ENCODE measurements around the gene MANF.

The MANF gene

DNA sequence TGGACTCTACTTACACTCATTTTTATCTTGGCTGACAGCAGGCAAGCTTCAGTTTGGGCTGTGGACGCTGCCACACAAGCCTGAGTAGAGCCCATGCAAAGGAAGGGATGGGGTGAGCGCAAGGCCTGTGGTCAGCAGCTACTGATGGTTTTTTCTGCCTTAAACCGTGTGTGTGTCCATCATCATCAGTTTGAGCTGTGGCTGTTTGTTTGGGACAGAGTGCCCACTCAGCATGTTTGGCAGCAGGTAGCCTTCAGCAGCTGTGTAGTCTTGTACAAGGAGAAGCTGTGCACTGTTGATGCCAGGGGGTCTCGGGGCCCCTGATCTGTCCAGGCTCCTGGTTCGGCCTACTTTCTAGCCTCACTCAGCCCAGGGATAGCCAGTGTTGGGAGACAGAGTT lies 9.4 kb downstream of the MANF start:
- H3K4me3 ChIP-seq (ENCODE audit: low read depth, low read length), result no peak overlapping the region
- TF ChIP-seq, protein P1, sequence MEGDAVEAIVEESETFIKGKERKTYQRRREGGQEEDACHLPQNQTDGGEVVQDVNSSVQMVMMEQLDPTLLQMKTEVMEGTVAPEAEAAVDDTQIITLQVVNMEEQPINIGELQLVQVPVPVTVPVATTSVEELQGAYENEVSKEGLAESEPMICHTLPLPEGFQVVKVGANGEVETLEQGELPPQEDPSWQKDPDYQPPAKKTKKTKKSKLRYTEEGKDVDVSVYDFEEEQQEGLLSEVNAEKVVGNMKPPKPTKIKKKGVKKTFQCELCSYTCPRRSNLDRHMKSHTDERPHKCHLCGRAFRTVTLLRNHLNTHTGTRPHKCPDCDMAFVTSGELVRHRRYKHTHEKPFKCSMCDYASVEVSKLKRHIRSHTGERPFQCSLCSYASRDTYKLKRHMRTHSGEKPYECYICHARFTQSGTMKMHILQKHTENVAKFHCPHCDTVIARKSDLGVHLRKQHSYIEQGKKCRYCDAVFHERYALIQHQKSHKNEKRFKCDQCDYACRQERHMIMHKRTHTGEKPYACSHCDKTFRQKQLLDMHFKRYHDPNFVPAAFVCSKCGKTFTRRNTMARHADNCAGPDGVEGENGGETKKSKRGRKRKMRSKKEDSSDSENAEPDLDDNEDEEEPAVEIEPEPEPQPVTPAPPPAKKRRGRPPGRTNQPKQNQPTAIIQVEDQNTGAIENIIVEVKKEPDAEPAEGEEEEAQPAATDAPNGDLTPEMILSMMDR (IDR thresholded peaks at IDR 0.05; ENCODE audit: low read depth, low read length), result no peak

DNA sequence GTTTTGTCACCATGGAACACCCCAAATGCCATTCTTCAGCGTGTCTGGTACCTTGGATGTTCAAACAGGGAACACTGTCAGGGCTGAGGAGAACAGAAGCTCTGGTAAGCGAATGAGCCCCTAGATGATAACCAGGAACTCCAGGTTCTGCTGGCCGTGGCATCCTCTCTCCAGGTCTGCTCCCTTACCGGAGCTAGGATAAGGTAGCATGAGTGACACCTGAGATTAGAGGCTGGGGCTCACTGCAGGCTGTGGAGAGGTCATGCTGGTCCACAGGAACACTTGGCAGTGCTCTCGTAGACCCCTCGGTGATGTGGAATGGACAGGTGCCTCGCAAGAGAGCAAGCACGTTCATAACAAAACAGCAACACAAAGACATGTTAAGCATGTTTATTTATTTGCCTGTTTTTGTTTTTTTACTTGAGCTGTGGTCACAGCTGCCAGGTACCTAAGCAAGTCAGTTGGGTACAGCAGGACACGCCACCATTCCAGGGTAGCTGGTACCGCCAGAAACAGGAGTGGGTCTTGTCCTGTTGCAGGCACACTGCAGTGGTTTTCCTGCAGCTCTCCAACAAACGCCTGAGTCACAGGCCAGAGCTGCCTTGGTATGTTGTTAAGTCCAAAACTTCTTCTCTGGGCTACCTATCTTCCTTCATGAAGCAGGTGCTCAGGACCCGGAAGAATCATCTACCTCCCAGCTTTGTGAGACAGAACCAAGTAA lies 10.6 kb downstream of the MANF start:
- TF ChIP-seq, protein P1 (IDR thresholded peaks at IDR 0.05; ENCODE audit: low read depth, low read length), result no peak
- H3K4me3 ChIP-seq (ENCODE audit: low read depth, low read length), result no peak overlapping the region

DNA sequence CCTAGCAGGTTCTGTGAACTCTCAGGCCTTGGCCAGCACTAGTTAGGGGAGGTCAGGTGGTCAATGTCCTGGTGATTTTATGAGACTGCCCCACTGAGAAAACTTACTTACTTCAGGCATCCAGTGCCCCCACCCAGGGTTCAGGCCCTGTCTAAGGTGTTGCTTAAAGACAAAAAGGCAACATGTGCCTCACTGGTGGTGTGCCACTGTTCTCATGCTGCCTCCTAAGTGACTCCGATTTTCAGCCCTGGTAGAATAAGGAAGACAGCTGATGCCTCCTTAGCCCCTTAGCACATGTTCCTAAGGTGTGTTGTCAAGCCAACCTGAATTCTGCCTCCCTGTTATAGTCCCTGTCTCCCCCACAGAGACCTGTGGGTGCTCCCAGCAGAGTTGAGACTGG lies 11.3 kb downstream of the MANF start:
- TF ChIP-seq, protein P1 (IDR thresholded peaks at IDR 0.05; ENCODE audit: low read depth, low read length), result no peak

DNA sequence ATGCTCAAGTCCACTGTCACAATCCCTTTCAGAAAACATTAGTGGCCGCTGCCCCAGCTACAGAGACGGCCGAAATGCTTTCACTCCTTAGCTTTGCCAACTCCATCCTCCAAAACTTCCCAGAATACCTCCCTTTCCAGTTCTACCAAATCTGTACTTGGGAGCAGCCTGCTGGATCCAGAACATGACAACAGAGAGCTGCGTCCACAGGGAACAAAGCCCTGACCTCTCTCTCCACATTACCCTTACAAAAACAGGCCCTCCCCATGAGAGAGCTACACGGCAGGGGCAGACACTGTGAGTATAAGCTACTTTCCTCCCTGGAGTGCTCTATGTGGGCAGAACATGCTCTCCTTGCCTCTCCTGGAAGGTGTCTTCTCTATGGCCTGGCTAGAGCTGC lies 12.3 kb downstream of the MANF start:
- H3K4me3 ChIP-seq (ENCODE audit: low read depth, low read length), result no peak overlapping the region
- TF ChIP-seq, protein P1 (IDR thresholded peaks at IDR 0.05; ENCODE audit: low read depth, low read length), result no peak

More for the DNA sequence above, 11.3 kb downstream of the MANF start:
- H3K4me3 ChIP-seq (ENCODE audit: low read depth, low read length), result no peak overlapping the region

DNA sequence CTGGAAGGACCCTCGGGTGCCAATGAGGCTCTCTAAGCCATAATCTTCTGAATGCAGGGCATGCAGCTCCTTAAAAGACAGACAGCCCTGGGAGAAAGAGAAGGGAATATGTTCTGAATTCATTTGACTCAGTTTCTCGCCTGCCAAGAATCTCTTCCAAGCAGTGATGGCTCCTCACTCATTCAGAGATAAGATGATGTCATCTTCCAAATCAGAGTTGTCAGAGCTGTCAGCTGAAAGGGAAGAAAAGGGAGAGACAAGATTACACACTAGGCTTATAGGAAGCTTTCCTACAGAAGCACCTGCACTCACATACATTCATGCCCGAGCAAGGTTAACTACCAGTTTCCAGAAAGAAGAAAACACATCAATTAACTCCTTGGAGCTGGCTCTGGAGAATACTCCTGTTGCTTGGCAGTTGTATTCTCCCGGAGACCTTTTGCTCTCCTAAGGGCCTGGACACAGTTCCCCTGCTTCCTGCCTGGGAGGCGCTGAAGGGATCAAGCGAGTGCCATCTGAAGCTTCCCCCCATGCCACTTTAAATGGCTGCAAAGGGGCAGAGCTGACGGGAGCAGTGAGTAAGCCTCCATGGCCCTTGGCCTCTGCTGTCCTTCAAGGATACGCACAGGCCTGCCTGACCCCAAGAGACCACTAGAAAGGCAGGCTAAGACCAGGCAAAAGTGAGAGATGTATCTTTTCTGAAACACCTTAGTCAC lies 13.7 kb downstream of the MANF start:
- H3K4me3 ChIP-seq (ENCODE audit: low read depth, low read length), result no peak overlapping the region
- TF ChIP-seq, protein P1 (IDR thresholded peaks at IDR 0.05; ENCODE audit: low read depth, low read length), result no peak

DNA sequence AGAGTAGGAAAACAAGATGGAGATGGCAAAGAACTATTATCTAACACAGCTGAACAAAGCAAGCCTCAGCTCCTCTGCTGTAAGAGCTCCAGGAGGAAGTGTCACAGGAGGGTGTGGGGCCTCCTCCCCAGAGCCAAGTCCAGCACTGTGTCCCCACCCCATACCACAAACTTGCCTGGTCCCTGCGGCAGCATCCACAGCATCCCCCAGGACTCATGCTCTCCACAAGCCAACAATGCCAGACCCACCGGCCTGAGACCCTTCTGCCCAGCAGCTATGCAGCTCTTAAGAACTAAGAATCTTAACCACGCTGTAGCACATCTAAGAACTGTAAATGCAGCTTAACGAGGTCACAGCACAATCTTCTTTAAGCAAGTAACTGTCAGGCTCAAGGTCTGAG lies 15.1 kb downstream of the MANF start:
- TF ChIP-seq, protein P1 (IDR thresholded peaks at IDR 0.05; ENCODE audit: low read depth, low read length), result no peak
- no peak overlapping the region for H3K4me3 ChIP-seq (ENCODE audit: low read depth, low read length)

DNA sequence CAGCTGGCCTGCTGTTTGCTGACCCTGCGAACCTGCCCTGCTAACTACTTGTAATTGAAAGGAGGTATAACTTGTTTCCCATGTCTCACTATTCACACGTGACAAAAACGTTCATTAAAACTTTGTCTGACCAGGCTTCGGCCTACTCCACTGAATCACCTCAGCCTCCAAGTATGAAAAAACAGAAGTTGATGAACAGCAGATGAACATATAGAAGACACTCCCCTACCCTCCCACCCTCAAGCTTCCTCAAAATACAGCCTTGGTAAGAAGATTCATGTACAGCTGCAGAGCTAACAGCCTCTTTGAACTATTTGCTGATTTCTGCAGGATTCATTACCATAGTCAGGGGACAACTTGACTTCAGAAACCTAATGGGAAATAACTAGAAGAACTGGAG lies 16.6 kb downstream of the MANF start:
- H3K4me3 ChIP-seq (ENCODE audit: low read depth, low read length), result no peak overlapping the region
- TF ChIP-seq, protein P1 (IDR thresholded peaks at IDR 0.05; ENCODE audit: low read depth, low read length), result no peak
